GM12891 (cell line): ENCODE measurements around the gene EXOC4.

ENCODE experiments used
- DNase-seq: peaks from one replicate; pipeline ENCODE4 v3.0.0; 2011; ENCODE audit warnings: low spot score; ENCODE audit not compliant: insufficient read length
- FAIRE-seq: peaks from 2 replicates; lab custom pipeline; 2011; peaks lifted over from hg19 to GRCh38; lab: Jason Lieb, UNC
- PAX5 ChIP-seq: IDR thresholded peaks from 2 replicates; pipeline ENCODE4 v1.6.1; 2011; ENCODE audit warnings: low read length, moderate library complexity, mild to moderate bottlenecking; ENCODE audit not compliant: insufficient read depth, severe bottlenecking
- POLR2A ChIP-seq: IDR thresholded peaks from 2 replicates; pipeline ENCODE4 v1.6.1; 2011; ENCODE audit warnings: low read depth, low read length, control low read depth
- POLR2AphosphoS5 ChIP-seq: IDR thresholded peaks from 2 replicates; pipeline ENCODE4 v1.6.1; 2011; ENCODE audit warnings: low read depth, low read length, control low read depth
- POU2F2 ChIP-seq: IDR thresholded peaks from 2 replicates; pipeline ENCODE4 v1.6.1; 2011; ENCODE audit warnings: low read depth, mild to moderate bottlenecking, control low read depth, low read length, moderate library complexity
- SPI1 ChIP-seq: IDR thresholded peaks from 2 replicates; pipeline ENCODE4 v1.6.1; 2011; ENCODE audit warnings: low read depth, low read length, control low read depth
- TAF1 ChIP-seq: IDR thresholded peaks from 2 replicates; pipeline ENCODE4 v1.6.1; 2011; ENCODE audit warnings: low read depth, low read length, control low read depth

Gene EXOC4

DNA sequence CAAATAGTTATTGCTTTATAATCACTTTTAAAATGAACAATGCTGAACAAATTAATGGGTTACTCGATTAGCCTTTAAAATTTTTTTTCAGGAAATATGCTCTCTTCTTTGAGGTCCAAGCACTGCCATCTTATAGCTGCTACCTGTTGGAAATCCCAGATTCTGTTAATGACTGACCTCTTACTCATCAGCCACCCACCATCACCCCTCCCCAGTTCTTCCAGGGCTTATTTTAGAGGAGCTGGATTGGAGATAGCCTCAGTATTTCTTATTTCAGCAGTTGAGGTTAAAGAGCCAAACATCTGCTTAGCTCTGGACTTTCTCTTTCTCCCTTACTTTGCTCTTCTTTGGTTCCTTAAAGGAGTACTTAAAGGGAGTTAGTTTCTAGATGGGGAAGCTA is 420.0 kb downstream of the EXOC4 start:
- FAIRE-seq, result no peak
- TF ChIP-seq POU2F2 (no peak), POLR2AphosphoS5 (no peak), POLR2A (no peak), TAF1 (no peak), PAX5 (no peak), SPI1 (no peak)
- no peak for DNase-seq

DNA sequence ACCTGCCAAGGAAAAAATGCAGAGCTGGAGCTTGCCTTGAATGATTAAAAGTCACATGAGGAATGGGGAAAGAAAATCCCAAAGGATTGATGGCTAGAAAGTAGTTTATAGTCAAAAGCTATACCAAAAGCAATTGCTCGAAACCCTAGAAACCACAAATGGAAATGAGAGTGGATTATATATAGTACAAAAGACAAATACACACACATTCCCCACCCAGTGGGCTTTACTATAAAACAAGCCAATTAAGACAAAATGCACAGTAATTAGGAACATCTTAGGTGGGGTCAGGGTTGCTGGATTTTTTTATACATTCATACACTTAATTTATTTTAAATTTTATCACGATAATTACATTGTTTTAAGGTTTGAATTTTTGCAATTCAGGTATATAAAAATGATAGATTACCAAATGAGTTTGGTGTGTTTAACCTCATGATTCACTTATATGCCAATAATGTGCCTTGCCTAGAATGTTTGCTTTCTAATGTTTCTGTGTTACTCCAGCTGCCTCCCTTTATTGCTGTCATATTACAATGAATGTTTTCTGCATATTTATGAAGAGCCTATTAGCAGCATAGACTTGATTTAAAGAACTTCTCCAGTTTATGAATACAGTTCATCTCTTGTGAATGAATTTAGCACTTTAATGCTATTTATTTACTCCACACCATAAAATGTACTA is 421.3 kb downstream of the EXOC4 start:
- TF ChIP-seq TAF1 (no peak), POLR2A (no peak), PAX5 (no peak), POLR2AphosphoS5 (no peak), POU2F2 (no peak), SPI1 (no peak)
- no peak for DNase-seq
- no peak for FAIRE-seq

DNA sequence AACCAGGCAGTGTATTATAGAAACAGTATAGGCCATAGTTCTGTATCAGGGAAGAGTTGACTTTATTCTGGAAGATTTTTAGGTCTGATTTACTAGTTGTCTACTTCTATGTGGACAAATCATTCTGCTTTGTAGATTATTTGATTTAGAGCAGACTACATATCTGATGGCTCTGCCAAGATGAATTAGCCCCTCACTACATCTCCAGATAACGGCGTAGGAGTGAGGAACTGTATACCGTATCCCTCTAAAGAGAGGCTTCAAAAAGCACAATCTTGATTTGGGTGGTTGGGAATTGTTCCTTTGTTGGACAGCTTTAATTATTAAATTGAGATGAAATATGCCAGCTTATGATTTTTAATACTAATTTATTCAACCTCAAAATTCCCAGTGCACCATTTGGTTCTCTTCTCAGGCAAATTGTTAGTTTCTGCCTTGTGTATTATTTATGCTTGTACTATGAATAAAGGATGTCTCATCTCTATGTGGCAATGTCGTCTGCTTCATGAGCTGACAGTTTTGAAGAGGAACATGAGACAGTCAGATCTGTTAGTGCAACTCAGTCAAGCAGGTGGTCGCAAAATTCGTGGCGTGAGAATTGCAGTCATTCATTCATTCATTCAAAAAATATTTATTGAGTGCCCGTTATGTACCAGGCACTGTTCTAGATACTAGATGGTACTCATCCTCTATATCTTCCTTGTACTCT is 422.8 kb downstream of the EXOC4 start:
- DNase-seq, result no peak
- FAIRE-seq, result no peak
- TF ChIP-seq TAF1 (no peak), PAX5 (no peak), SPI1 (no peak), POU2F2 (no peak), POLR2A (no peak), POLR2AphosphoS5 (no peak)

DNA sequence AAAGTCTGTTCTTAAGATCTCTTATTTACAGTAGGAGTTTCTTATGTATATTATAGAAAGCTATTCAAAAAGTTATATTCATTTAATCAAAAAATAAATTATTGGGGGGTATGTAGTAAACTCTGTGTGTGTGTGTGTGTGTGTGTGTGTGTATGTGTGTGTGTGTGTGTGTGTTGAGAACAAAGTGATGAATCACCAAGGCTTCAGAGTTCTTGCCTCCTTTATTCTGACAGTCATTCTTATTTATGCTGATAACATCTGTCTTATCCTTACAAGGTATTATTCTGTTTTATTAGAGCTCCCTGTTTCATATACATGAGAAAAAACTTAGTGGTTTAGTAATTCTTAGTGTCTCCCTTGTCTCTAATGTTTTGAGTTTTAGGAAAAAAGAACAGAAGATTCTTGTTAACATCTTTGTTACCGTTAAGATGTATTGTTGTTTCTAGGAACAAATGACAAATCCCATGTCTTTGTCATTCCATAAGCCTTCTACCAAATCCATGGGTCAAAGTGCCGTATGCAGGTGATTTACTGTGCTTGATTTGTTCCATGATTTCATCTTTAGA is 424.0 kb downstream of the EXOC4 start:
- FAIRE-seq (no peak), DNase-seq (no peak)
- TF ChIP-seq POLR2AphosphoS5 (no peak), POLR2A (no peak), PAX5 (no peak), POU2F2 (no peak), SPI1 (no peak), TAF1 (no peak)

DNA sequence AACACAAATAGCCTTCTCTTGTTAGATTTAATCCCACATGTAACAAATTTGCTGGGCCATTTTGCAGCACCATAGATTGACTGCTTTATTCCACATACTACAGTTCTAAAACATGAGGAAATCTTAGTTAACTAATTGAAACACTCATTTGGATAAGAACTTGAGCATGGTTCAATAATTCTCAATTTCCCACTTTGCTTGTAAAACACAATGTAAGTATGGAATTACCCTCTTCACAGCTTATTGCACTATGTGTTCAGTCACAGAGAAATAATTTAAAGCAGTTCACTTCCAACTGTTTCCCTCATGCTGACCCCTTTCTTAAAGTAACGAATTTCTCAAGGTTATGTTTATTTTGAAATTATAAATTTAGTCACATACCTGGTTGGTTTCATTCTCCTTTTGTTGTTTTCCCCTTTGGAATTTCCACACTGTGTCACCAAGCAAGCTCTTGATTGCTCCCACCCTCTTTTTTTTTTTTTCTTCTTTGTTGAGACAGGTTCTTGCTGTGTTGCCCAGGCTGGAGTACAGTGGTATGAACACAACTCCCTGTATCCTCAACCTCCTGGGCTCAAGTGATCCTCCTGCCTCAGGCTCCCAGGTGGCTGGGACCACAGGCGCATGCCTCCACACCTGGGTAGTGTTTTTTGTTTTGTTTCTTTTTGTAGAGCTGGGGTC is 425.4 kb downstream of the EXOC4 start:
- no peak for DNase-seq
- FAIRE-seq, result no peak
- TF ChIP-seq PAX5 (no peak), POU2F2 (no peak), POLR2A (no peak), SPI1 (no peak), TAF1 (no peak), POLR2AphosphoS5 (no peak)

DNA sequence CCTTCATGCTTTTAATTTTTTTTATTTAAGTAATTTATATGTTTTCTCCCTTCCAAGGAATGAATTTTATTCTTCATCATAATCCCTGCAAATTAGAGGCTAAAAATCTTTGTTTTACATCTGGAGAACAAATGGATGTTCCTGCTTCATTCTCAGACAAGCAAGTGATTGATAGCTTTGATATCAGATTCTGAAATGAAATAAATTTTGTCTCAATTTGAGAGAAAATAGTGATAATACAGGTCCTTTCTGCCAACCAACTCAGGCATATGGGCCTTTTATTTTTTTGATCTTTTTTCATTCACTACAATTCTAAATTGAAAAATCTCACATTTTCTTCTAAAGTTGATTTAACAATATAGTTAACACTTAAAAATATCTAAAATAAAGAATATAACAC is 427.1 kb downstream of the EXOC4 start:
- DNase-seq (no peak), FAIRE-seq (no peak)
- no peak for TF ChIP-seq PAX5

DNA sequence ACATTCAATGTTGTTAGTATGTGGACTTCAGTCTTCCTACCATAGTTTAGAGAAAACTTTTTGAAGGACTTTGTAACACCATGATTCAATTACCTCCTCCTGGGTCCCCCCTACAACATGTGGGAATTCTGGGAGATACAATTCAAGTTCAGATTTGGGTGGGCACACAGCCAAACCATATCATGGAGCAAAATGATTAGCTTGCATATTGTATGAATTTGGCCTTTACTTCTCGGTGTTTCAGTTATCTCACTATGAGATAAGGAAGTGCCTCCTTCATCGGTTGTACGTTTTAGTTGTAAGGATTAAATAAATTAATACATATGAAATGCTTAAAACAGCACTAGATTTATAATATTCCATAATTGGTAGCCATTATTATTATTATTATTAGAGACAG is 428.7 kb downstream of the EXOC4 start:
- no peak for DNase-seq
- FAIRE-seq, result no peak
- TF ChIP-seq POLR2AphosphoS5 (no peak), POU2F2 (no peak), PAX5 (no peak), TAF1 (no peak), SPI1 (no peak), POLR2A (no peak)

DNA sequence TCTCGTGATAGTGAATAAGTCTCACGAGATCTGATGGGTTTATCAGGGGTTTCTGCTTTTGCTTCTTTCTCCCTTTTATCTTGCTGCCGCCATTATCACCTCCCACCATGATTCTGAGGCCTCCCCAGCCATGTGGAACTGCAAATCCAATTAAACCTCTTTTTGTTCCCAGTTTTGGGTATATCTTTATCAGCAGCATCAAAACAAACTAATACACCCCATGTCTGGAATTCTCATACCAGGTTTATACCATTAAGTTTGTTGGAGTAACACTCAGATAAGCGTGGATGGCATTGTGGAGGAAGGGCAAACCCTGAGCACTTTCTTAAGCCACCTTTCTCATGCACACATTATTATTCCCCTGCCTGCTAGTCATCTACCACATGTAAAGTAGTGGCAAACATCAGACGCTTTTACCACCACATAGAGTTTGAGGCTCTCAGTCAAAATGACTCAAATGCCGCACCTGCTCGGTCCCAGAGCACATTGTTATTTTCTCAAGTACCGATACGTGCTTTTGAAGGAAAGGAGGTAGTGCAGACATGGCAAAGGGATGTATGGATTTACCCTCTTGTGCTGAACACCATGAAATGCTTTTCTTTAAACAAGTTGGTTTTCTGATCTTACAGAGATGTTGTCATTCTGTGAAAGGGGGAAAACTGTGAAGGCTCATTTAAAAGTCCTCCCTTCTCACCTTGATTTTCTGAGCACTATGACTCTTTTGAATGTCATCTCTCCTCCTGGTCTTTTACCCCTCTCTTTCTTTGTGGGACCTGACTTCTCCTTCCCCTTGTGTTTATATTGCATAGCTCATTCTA is 429.7 kb downstream of the EXOC4 start:
- TF ChIP-seq POLR2A (no peak), TAF1 (no peak), POLR2AphosphoS5 (no peak), PAX5 (no peak), SPI1 (no peak), POU2F2 (no peak)
- no peak for DNase-seq
- FAIRE-seq, result no peak

DNA sequence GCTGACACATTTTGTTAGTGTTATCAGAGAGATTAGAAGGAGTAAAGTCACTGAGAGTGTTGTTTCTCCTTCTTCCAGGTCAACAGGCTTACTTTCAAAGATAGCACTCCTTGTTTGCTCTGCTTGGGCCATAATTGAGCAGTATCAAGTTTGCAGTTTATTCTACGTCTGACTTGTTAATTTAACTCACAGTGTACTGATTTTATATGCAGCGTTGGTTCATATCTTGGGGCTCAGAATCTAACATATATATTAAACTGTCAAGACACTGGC is 430.2 kb downstream of the EXOC4 start:
- no peak for DNase-seq
- TF ChIP-seq PAX5, result no peak
- TF ChIP-seq POLR2A, result no peak
- no peak for TF ChIP-seq POU2F2
- no peak for TF ChIP-seq SPI1
- no peak for FAIRE-seq
